SW480 (cell line): ENCODE results near the gene FBXW2.
A peak's percentile ranks its signal among the peaks of the same experiment; 100 is the strongest.
"Not testable (repeated sequence)": the region's sequence is repeated elsewhere in the genome, so short reads cannot be mapped to it uniquely, and the experiment has no call there.

Source experiments
- DNase-seq: peaks from one replicate; pipeline ENCODE4 v3.0.0-alpha.2; 2016; ENCODE audit warnings: low spot score

FBXW2 gene

DNA sequence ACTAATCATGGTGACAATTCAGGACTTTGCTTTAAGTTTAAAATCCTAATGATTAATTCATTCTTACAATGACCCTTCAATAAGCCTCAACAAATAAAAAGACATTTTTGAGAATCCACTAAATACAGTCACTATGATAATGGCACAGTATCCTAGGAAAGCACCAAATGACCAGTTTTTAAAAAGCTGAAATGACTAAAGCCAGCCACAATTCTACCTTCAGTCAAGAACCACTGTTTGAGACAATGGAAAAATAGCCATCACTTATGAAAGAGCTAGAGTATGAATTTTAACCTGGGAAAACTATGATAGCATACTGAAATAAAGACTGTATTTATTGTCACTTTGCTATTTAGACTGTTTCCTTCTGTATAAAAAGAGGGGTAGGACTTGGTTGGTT lies 14.0 kb downstream of the FBXW2 start:
- no peak for DNase-seq

DNA sequence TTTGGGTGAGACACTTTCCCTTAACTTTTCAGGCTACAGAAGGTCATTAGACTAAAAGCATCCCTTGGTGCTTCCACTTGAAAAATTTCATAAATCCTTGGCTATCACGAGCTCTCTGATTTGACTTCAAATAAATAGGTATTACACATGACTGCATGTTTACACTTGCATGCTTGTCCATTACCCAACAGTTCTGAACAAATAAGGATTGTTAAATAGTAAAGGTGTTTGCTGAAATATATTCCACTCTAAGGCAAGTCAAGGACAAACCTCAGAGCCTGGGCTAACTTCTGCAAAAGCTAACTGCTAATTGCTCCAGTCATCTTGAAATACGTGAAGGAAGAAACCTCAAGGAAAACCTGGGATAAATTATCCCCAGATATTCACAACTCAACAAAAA lies 14.5 kb downstream of the FBXW2 start:
- no peak for DNase-seq

DNA sequence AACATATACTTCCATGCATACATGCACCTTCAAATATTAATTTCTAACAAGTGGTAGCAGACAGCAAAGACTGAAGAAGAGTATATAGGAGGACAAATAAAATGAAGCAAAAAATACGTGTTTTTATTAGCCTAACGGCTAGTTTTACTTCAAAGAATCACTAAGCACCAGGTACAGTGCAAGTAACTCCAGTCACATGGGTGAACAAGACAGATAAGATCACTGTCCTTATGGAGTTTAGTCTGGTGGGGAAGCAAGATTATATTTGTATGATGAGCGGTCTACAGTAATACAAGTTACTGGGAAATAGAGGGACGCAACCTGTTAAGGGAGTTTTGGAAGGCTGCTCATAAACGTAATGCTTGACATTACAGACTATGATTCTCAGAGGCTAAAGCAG lies 16.0 kb downstream of the FBXW2 start:
- no peak for DNase-seq

DNA sequence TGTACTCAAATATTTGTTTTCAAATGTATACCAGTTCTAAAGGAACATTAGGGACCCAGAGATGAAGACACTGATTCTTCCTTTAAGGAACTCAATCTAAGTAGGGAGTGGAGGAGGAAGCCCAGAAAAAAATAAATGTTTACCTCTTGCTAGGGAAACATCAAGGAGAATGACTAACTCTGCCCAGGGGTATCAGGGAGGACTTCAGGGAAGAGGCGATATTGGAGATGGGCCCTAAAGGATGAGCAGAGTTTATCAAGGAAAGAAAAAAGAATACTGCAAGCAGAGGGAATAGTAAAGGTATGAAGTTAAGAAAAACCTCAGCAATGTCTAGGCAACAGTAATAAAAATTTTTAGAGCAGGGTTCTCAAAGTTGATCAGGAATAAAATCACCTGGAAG lies 16.4 kb downstream of the FBXW2 start:
- DNase-seq: no peak

DNA sequence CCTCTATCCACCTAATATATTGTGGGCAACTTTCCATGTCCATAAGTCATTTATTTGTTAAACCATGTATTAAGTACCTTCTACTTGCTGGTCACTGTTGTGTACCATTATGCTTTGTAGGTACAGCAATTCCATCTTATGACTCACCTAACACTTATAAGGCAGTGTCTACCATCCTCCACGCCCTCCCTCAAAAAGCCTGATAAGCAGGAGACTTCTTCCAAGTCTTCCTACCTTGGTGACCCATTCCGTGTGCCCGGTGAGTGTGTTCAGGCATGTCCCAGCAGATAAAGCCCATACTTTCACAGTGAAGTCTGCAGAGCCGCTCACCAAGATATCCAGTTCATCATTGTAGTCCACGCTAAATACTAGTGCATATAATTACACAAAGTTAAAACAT lies 17.4 kb downstream of the FBXW2 start:
- no peak for DNase-seq

DNA sequence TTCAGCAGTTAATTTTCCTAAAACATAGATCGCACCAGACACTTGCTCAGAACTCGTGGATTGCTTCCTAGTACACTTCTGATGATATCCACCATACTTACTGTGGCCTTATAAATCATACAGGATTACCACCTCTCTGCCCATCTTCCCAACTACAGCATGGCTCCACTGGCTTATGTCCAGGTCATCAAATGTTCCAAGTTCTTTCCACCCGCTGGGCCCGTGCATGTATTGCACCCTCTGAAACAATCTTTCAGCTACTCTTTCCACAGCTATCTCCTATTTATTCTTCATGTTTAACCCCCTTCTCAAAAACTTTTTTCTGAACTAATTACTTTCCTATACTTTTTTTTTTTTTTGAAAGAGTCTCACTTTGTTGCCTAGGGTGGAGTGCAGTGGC lies 18.5 kb downstream of the FBXW2 start:
- no peak for DNase-seq

DNA sequence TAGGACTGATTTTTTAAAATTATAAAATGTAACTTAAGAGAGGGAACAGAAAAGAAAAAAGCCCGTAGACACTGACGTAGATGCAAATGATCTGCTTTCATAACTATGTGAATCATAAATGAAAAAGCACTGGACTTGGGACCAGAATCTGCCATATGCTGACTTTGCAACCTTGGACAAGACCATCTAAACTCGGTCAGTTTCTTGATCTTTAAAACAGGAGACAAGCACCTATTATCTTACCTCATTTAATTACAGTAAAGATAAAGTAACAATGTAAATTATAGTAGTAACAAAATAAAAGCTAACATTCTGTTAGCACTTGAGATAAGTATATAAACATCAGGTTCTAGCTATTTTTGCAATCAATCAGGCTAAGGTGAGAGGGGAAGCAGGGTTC lies 20.0 kb downstream of the FBXW2 start:
- no peak for DNase-seq

DNA sequence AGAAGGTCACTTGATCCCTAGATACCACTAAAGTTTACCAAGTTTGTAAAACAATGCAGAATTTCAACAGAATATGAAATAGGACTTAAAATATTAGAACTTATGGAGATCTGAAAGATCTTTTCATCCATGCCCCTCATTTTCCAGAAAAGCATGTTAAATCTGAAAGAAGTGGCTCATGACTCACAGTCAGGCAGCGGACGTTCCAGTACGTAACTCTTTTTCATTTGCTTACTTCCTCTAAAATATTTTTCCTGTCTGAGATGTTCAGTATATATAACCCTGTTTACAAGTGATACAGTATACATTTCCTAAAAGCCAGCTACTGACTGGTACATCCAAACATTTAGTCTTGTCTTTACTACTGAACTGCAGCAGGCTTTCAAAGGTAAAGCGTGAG lies 22.3 kb downstream of the FBXW2 start:
- DNase-seq: no peak

DNA sequence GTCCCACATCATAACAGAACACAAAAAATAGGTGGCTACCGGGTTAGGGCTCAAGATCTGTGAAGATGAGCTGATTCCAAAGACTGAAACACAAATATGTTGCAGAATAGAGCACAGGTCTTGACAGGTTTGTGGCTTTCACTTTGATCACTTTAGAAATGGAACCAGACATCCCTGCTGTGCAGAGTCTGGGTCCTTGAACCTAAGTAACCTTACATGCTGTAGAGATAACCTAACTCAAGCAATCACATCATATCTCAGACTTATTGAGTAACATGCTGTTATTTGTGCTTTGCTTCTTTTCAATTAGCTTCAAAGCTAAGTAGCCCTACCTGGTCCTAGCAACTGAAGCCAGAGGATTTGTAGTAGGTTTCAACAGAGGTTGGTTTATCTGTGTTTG lies 24.3 kb downstream of the FBXW2 start:
- DNase-seq: no peak

DNA sequence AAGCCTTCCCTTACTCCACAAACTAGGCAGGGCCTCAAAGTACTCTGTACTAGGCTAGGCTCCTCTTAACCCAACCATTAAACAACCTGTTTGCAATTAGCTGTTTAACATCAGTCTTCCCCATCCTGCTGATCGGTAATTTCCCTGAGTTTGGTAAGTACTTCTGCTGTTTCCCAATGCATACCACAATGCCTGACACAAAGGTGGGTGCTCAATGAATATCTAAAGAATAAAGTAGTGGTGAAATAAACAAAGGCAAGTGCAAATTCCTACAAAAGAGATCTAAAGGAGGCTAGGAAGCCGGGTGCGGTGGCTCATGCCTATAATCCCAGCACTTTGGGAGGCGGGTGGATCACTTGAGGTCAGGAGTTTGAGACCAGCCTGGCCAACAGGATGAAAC lies 25.0 kb downstream of the FBXW2 start:
- no peak for DNase-seq

DNA sequence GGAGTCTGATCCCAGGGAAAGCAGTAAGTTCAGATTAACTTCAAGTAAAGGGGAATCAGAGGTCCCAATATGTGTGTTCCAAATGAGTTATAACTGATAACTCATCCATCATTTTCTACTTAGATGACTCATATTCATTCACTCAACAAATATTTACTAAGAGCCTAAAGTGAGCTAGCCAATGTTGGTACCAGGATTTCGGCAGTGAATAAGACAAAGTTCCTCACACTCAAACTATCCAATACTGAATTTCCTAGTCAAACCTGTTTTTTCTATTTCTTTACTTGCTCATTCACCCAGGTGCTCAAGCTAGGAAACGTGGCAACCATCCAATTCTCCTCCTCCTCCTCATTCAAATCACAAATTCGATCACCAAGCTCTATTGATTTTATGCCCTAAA lies 25.8 kb downstream of the FBXW2 start:
- DNase-seq: no peak

DNA sequence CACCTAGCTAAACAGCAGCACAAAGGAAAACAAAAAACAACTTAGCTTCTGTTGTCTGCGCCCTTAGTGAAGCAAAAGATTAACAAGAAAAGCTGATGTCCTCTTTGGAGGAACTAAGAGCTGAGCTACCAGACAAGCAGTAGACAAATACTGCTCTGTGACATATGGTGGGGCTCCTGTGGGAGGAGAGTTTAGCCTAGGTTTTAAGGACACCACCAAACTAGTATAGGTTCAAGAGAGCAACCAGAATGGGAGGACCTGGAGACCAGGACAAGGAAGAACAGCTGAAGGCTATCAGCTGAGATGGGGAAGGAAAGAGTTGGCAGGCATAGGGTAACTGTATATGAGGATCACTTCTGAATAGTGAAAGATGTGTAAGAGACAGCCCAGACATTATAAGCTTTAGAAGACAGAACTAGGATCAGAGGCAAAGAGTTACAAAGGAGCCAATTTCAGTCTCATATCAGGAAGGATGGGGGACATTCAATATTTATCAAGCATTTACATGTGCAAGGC lies 27.2 kb downstream of the FBXW2 start:
- DNase-seq: no peak

DNA sequence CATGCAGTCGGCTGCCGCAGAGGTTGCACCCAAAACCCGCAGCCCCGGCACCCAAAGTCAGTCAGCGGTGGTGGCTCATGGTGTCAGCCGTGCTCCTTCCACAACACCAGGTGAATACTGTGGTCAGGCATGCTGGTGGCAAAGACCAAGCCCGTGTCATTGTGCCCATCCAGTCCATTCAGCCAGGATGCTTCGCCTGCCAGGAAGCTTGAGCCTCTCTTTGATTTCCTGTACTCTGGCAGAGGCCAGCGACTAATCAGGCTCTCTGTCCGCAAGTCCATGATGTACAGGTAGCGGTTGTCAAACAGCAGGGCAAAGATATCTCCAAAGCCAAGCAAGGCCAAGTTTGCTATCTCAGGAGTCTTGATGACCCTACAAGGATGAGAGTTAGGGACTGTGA lies 28.7 kb downstream of the FBXW2 start:
- no peak for DNase-seq

DNA sequence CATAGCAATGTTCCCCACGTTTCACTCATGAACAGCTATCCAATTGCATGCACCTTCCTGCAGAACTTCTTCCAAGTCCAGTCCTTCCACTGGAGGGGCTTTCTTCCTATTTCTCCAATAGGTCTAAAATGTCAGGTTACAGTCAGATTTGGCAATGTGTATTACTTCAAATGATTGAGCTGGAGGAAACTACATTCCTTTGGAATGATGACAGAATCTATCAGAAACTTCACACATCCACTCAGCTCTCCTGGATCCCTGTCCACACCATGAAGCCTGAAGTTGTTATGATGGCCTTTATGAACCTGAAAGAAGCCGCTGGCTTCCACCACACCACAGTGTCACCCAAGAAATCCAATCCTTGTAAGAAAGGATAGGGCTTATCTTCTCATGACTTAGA lies 32.2 kb downstream of the FBXW2 start:
- DNase-seq: no peak

DNA sequence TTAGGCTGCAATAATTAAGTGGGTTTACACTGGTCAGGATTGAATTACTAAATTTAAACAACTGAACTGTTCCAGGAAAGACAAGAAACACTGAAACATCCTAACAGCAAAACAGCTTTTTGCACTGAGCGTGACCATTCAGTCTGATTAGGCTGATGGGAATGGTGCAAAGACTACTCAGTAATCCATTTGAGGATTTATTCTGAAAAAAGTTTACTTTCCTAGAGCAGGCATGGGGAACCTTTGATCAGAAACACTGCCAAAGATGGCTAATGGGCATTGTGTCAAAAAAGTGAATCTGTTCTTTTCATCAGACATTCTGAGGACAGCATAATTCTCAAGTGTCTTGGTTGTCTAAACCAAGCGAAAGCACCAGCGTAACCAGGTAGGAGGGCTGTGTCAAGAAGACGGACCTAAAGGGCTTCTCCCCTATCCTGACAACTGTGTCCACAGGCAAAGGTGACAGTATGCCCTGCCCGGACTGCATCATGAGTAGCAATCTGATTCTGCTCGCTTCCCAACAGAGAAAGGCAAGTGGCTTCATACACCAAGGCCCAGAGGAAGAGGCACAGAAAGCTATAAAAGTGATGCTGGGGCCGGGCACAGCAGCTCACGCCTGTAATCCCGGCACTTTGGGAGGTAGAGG lies 33.3 kb downstream of the FBXW2 start:
- DNase-seq: no peak

DNA sequence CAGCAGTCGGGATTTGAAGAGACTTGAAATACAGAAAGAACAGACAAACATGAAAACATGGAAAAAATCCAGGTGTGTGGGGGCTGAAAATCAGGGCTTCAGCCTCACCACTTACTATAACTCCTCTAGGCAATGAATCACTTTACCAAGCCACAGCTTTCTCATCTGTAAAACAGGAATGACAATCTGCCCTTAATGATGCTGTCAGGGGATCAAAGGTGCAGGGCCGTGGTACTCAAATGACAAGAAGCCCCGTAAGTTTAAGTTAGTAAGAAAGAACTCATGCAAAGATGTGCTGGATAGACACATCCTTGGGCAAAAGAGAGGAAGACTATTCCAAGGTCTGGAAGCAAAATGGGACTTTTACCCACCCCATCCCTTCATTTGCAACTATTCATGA lies 34.7 kb downstream of the FBXW2 start:
- no peak for DNase-seq

DNA sequence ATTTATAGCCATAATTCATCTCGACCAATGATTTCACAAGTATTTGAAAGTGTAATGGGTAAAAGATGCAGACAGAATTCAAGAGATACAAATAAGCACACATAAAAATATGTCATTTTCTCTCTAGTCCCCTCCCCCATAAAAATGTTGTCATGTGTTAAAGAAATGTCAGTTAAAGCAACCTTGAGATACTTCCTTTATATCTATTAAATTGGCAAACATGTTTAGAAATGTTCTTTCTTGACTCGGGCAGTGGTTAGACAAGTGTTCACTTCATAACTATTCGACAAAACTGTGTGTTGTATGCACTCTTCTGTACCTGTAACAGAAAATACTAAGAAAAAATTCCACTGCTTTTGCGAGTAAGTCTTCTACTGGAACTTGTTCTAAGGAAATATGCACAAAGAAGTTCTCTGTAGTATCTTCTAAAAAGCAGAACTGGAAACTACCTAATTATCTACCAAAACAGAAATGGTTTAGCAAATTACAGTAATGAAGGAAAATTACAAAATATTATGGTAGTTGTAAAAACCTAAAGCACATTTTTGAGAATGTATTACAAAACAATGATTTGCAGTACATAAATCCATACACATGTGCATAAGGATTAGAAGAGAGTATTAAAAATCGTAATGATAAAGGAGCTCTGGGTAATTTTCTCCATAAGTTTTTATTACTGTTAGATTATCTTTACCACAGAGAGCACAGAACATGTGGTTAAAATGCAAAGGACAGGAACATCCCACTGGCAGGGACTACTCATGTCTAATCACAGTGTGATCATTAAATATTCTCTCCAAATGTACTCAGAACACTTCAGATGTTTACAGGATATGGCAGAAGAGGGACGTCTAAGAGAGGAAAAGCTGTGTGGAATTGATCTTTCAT lies 35.9 kb downstream of the FBXW2 start:
- no peak for DNase-seq

DNA sequence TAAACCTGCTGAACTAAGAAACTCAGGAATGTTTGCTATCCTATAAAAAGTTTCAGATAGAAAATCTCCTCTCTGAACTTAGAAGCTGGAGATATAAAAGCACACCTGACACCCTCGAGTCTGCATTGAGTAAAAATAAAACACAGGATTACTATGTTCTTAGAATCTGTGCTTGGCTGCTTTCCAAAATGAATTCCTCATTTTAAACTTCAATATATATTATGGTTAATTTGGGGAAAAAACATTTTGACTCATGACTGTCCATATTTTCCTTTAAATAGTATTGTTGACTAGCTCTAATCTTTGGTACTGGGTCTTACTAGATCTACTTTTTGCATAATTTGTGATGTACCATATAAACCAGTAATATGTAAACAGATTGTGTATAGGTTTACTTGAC lies 36.7 kb downstream of the FBXW2 start:
- no peak for DNase-seq

DNA sequence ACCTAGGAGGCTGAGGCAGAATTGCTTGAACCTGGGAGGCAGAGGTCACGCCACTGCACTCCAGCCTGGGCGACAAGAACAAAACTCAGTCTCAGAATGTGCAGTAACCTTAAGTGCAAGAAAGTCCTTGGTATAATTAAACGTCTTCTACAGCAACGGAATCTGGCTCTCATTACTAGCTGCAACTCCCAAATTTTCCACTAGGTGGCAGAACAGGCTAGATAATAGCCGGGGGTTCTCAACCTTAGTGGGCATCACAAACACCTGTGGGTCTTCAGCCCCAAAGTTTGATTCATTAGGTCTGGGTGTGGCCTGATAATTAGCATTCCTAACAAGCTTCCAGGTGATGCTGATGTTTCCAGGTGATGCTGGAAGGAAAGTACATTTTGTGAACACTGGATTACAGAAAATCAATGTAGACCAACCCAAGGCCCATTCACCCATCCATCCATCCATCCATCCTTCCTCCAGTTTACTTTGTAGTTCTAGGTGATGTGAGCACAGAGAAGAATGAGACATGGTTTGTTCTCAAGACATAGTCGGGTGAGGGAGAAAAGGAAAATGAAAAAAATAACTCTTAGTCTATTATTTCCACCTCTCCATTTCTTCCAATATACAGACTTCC lies 37.3 kb downstream of the FBXW2 start:
- DNase-seq: peak; percentile 34

DNA sequence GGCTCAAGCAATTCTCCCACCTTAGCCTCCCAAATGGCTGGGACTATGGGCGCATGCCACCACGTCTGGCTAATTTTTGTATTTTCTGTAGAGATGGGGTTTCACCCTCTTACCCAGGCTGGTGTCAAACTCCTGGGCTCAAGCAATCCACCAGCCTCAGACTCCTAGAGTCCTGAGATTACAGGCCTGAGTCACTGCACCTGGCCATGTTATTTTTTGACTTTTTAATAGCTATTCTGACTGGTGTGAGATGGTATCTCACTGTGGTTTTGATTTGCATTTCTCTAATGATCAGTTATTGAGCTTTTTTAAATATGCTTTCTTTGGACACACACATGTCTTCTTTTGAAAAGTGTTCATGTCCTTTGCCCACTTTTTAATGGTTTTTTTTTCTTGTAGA lies 38.2 kb downstream of the FBXW2 start:
- DNase-seq: no peak

DNA sequence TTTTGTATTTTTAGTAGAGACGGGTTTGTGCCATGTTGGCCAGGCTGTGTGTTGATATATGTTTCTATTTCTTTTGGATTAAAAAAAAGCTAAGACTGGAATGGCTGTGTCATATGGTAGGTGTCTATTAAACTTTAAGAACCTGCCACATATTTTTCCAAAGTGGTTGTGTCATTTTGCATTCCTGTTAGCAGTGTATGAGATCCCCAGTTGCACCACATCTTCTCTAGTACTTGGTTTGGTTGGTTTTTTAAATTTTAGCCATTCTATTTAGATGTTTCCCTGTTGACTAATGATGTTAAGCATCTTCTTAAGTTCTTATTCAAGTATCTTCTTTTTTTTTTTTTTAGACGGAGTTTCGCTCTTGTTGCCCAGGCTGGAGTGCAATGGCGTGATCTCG lies 42.8 kb downstream of the FBXW2 start:
- no peak for DNase-seq

DNA sequence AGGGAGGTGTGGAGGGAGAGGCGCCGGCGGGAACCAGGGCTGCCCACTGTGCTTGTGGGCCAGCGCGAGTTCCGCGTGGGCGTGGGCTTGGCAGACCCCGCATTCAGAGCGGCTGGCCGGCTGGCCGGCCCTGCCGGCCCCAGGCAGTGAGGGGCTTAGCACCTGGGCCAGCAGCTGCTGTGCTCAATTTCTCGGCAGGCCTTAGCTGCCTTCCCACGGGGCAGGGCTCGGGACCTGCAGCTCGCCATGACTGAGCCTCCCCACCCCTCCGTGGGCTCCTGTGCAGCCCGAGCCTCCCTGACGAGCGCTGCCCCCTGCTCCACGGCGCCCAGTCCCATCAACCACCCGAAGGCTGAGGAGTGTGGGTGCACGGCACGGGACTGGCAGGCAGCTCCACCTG lies 46.9 kb downstream of the FBXW2 start:
- not testable (repeated sequence) for DNase-seq

DNA sequence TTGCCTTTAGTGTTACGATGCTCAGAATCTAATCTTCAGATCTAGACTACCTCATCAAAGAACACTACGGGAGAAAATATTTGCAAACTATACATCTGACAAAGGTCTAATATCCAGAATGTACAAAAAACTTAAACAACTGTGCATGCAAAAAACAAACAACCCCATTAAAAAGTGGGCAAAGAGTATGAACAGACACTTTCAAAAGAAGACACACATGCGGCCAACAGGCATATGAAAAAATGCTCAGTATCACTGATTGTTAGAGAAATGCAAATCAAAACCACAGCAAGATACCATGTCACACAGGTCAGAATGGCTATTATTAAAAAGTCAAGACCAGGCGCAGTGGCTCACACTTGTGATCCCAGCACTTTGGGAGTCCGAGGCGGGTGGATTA lies 47.9 kb downstream of the FBXW2 start:
- no peak for DNase-seq
